ENCODE measurements around the gene XCR1.

XCR1 gene

GRCh38 chr3:45984331-45985312 is 42.7 kb downstream of the XCR1 start:
- no peak for DNase-seq (ENCODE audit: low read depth in 2 of 2)

- no peak for DNase-seq (ENCODE audit: low read depth in 2 of 2)
Measured at GRCh38 chr3:45983770-45984169, 43.5 kb downstream of the XCR1 start.

- DNase-seq (ENCODE audit: low read depth in 2 of 2) = no peak
Measured at GRCh38 chr3:45981346-45982074, 45.8 kb downstream of the XCR1 start.

- no peak for DNase-seq (ENCODE audit: low read depth in 2 of 2)
Measured at GRCh38 chr3:45980819-45981218, 46.5 kb downstream of the XCR1 start.

GRCh38 chr3:45980229-45980813 is 47.0 kb downstream of the XCR1 start:
- DNase-seq (ENCODE audit: low read depth in 2 of 2) = no peak

GRCh38 chr3:45979378-45979777 is 47.9 kb downstream of the XCR1 start:
- DNase-seq (ENCODE audit: low read depth in 2 of 2) = no peak

GRCh38 chr3:45978006-45978761 is 49.1 kb downstream of the XCR1 start:
- peak in 1 of 2 donors; percentile 39 for DNase-seq (ENCODE audit: low read depth in 2 of 2)

- no peak for DNase-seq (ENCODE audit: low read depth in 2 of 2)
Measured at GRCh38 chr3:45976191-45977091, 50.8 kb downstream of the XCR1 start.

- DNase-seq (ENCODE audit: low read depth in 2 of 2) = no peak
Measured at GRCh38 chr3:45975686-45976085, 51.6 kb downstream of the XCR1 start.

- no peak for DNase-seq (ENCODE audit: low read depth in 2 of 2)
Measured at GRCh38 chr3:45974686-45975085, 52.6 kb downstream of the XCR1 start.

GRCh38 chr3:45972534-45973402 is 54.5 kb downstream of the XCR1 start:
- DNase-seq (ENCODE audit: low read depth in 2 of 2) = no peak

GRCh38 chr3:45969953-45970352 is 57.3 kb downstream of the XCR1 start:
- DNase-seq (ENCODE audit: low read depth in 2 of 2) = no peak

- DNase-seq (ENCODE audit: low read depth in 2 of 2) = no peak
Measured at GRCh38 chr3:45969116-45969515, 58.2 kb downstream of the XCR1 start.

GRCh38 chr3:45968706-45969105 is 58.6 kb downstream of the XCR1 start:
- no peak for DNase-seq (ENCODE audit: low read depth in 2 of 2)

- DNase-seq (ENCODE audit: low read depth in 2 of 2) = no peak
Measured at GRCh38 chr3:45968149-45968548, 59.1 kb downstream of the XCR1 start.

GRCh38 chr3:45967724-45968123 is 59.6 kb downstream of the XCR1 start:
- DNase-seq (ENCODE audit: low read depth in 2 of 2) = no peak

All from stimulated activated CD8-positive, alpha-beta memory T cell treated with anti-CD3 and anti-CD28 coated beads, Interleukin-2, amount 100 ng/mL, for 48 hours (primary cell).